ENCODE results near the gene CRYZL1. TPM values are rescaled to one million over a fixed set of nuclear protein-coding genes. Genes with fewer than 3 reads are reported as not detected.
A peak's percentile ranks its signal among the peaks of the same experiment; 100 is the strongest.

CRYZL1 gene
- polyA plus RNA-seq (2013, experiment 1 of 2), result 10.0 TPM
- polyA plus RNA-seq (2013, experiment 2 of 2), result 9.7 TPM

DNA sequence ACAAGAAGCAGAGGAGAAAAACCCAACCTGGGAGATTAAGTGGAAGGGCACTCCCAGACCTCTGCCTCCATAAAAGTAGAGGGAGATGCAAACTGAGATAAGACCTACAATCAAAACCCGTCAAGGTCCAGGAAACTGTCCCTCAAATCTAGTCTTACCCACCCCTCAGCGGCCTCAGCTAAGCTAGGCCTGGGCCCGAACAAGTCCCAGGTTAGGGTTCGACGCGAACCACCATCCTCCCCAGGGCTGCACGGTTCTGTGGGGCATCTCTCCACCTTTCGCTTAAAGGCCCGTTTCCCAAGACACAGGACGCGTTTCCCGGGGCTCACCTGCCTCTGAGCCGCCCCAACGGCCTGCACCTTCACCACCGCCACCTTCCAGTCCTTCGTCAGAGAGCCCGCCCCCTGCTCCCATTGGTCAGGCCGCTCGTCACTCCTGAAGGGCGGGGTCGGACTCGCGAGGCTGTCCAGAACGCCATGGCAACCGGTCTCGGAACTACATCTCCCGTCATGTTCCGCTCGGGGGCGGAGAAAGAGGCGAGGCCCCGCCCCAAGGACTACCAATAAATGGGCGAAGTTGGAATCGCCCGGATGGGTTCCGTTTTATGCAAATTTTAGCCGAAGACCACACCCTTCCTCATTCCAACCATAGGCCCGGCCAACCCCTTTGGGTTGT lies at the start of gene CRYZL1:
Gene CRYZL1 (minus strand): TSS at position 390 of the 675 bp plus-strand sequence. CDS start 10,190 bp downstream, outside the sequence.
- Histone ChIP-seq H3K9ac (ENCODE audit: low read length) (peak within 1 kb of the TSS; percentile 92), H3K36me3 (ENCODE audit: control insufficient read depth, insufficient read depth, low read length) (no peaks in the 10 kb centered on the region), H2BK120ac (ENCODE audit: low read depth, low read length) (peak within 1 kb of the TSS; percentile 64), H3K4me3 (ENCODE audit: low read length) (peak within 1 kb of the TSS; percentile 87), H3K56ac (ENCODE audit: low read length) (peak within 1 kb of the TSS; percentile 98), H4K5ac (ENCODE audit: low read length) (peak within 1 kb of the TSS; percentile 96), H3K4ac (ENCODE audit: low read depth, low read length) (peak within 1 kb of the TSS; percentile 66), H4K8ac (ENCODE audit: low read depth, low read length) (no peak within 1 kb of the TSS), H2BK5ac (ENCODE audit: low read length) (peak within 1 kb of the TSS; percentile 99), H3K79me1 (ENCODE audit: low read length) (peaks cover 2% of the 10 kb centered on the region), H3K4me1 (ENCODE audit: control insufficient read depth, low read depth, low read length) (no peaks in the 10 kb centered on the region), H3K27me3 (ENCODE audit: insufficient read depth, low read length, poor library complexity) (no peaks in the 10 kb centered on the region), H3K23ac (ENCODE audit: low read length) (peak within 1 kb of the TSS; percentile 82), H3K27ac (ENCODE audit: low read depth, low read length) (peak within 1 kb of the TSS; percentile 93), H2AK5ac (ENCODE audit: low read length) (no peak within 1 kb of the TSS), H3K4me2 (ENCODE audit: low read length) (peak within 1 kb of the TSS; percentile 90), H2BK15ac (replicated peaks; ENCODE audit: low read depth) (no peak within 1 kb of the TSS), H3K79me2 (ENCODE audit: control insufficient read depth, insufficient read depth, low read length) (peaks cover 30% of the 10 kb centered on the region), H3K18ac (ENCODE audit: low read length) (peak within 1 kb of the TSS; percentile 89)
- peak; percentile 100 for DNase-seq
- no CpG with 5 or more reads among the region's 38 CpGs for WGBS (ENCODE audit: extremely low coverage, insufficient coverage, low lambda C conversion rate)

DNA sequence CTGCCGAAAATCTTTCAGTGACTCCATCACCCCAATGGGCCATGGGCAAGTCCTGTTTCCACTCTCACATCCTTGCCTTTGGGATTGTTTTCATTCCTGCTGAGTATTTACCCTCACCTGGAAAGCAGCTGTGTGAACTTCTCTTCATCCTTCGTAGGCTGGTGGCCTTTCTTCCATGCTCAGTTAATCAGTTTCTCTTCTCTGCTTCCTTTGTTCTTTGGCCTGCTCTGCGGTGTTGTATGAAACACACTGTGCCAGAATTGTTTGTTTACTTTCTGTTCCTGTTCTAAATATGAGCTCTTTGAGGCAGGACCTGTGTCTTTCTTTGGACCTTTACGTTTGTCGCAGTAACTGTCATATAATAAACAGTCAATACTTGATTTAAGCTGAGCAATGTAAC lies 49.3 kb upstream of the CRYZL1 start:
- H3K23ac ChIP-seq (ENCODE audit: low read length), result no peak overlapping the region
- peaks cover 12% of the 10 kb centered on the region for H3K79me1 ChIP-seq (ENCODE audit: low read length)
- no peak overlapping the region for H3K4me2 ChIP-seq (ENCODE audit: low read length)
- H2BK15ac ChIP-seq (replicated peaks; ENCODE audit: low read depth), result no peak overlapping the region
- no peak overlapping the region for H4K8ac ChIP-seq (ENCODE audit: low read depth, low read length)
- H3K4me3 ChIP-seq (ENCODE audit: low read length), result no peak overlapping the region
- H3K27me3 ChIP-seq (ENCODE audit: insufficient read depth, low read length, poor library complexity), result no peaks in the 10 kb centered on the region
- no peak overlapping the region for H3K18ac ChIP-seq (ENCODE audit: low read length)
- H3K4ac ChIP-seq (ENCODE audit: low read depth, low read length), result no peak overlapping the region
- DNase-seq, result no peak
- no peak overlapping the region for H3K27ac ChIP-seq (ENCODE audit: low read depth, low read length)
- peaks cover 42% of the 10 kb centered on the region for H3K79me2 ChIP-seq (ENCODE audit: control insufficient read depth, insufficient read depth, low read length)
- H3K9ac ChIP-seq (ENCODE audit: low read length), result no peak overlapping the region
- no peak overlapping the region for H3K56ac ChIP-seq (ENCODE audit: low read length)
- no peak overlapping the region for H4K5ac ChIP-seq (ENCODE audit: low read length)
- H3K4me1 ChIP-seq (ENCODE audit: control insufficient read depth, low read depth, low read length), result peaks cover 18% of the 10 kb centered on the region
- H3K36me3 ChIP-seq (ENCODE audit: control insufficient read depth, insufficient read depth, low read length), result no peaks in the 10 kb centered on the region
- H2BK120ac ChIP-seq (ENCODE audit: low read depth, low read length), result no peak overlapping the region
- no peak overlapping the region for H2AK5ac ChIP-seq (ENCODE audit: low read length)
- WGBS (ENCODE audit: extremely low coverage, insufficient coverage, low lambda C conversion rate), result no CpG with 5 or more reads among the region's 5 CpGs
- no peak overlapping the region for H2BK5ac ChIP-seq (ENCODE audit: low read length)

DNA sequence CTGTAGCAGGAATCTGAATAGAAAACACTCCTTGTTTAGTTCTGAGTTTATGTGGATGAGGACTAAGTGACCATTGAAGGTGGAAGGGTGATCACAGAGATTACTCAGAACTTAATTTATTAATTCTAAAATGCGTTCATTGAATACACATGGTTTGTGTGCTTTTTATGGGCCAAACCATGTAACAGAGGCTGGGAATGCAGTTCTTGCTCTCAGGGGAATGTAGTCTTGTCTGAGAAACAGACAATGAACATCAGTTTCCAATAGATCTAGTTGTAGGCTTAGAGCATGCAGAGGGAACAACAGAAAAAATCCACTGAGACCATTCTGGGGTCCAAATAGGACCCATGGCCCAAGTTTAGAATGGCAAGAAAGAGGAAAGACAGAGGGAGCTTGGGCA lies 46.8 kb upstream of the CRYZL1 start:
- H3K4me3 ChIP-seq (ENCODE audit: low read length), result no peak overlapping the region
- WGBS (ENCODE audit: extremely low coverage, insufficient coverage, low lambda C conversion rate), result no CpG with 5 or more reads among the region's 1 CpG
- DNase-seq, result no peak
- no peak overlapping the region for H2BK5ac ChIP-seq (ENCODE audit: low read length)
- H3K27me3 ChIP-seq (ENCODE audit: insufficient read depth, low read length, poor library complexity), result no peaks in the 10 kb centered on the region
- no peak overlapping the region for H2AK5ac ChIP-seq (ENCODE audit: low read length)
- H3K18ac ChIP-seq (ENCODE audit: low read length), result no peak overlapping the region
- H3K79me1 ChIP-seq (ENCODE audit: low read length), result peaks cover 12% of the 10 kb centered on the region
- H3K56ac ChIP-seq (ENCODE audit: low read length), result no peak overlapping the region
- H3K4ac ChIP-seq (ENCODE audit: low read depth, low read length), result no peak overlapping the region
- no peak overlapping the region for H2BK15ac ChIP-seq (replicated peaks; ENCODE audit: low read depth)
- no peak overlapping the region for H4K5ac ChIP-seq (ENCODE audit: low read length)
- H3K4me1 ChIP-seq (ENCODE audit: control insufficient read depth, low read depth, low read length), result peaks cover 20% of the 10 kb centered on the region
- H3K27ac ChIP-seq (ENCODE audit: low read depth, low read length), result no peak overlapping the region
- H2BK120ac ChIP-seq (ENCODE audit: low read depth, low read length), result no peak overlapping the region
- peaks cover 32% of the 10 kb centered on the region for H3K79me2 ChIP-seq (ENCODE audit: control insufficient read depth, insufficient read depth, low read length)
- H3K4me2 ChIP-seq (ENCODE audit: low read length), result no peak overlapping the region
- no peak overlapping the region for H3K23ac ChIP-seq (ENCODE audit: low read length)
- no peak overlapping the region for H3K9ac ChIP-seq (ENCODE audit: low read length)
- H3K36me3 ChIP-seq (ENCODE audit: control insufficient read depth, insufficient read depth, low read length), result no peaks in the 10 kb centered on the region
- H4K8ac ChIP-seq (ENCODE audit: low read depth, low read length), result no peak overlapping the region

DNA sequence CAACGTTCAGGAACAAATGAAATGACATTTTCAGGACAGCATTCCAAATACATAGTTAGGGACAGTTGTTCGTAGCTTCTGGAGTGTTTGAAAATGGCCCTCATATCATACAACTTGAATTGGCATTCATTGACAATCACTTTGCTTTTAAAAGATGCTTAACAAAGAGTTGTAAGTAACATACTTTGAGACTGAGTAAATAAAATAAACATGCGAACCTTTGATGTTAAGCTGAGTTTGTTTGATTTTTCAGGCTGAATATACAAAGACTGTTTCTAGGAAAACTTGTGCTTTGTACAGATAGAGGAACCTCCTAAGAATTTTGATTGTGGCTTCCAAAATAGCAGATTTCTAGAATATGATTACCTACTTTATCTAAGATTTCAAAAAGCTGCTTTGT lies 46.1 kb upstream of the CRYZL1 start:
- Histone ChIP-seq H2AK5ac (ENCODE audit: low read length) (no peak overlapping the region), H3K27me3 (ENCODE audit: insufficient read depth, low read length, poor library complexity) (no peaks in the 10 kb centered on the region), H4K5ac (ENCODE audit: low read length) (no peak overlapping the region), H3K27ac (ENCODE audit: low read depth, low read length) (no peak overlapping the region), H3K4me2 (ENCODE audit: low read length) (no peak overlapping the region), H2BK15ac (replicated peaks; ENCODE audit: low read depth) (no peak overlapping the region), H3K4me3 (ENCODE audit: low read length) (no peak overlapping the region), H3K4ac (ENCODE audit: low read depth, low read length) (no peak overlapping the region), H3K23ac (ENCODE audit: low read length) (no peak overlapping the region), H3K18ac (ENCODE audit: low read length) (no peak overlapping the region), H3K9ac (ENCODE audit: low read length) (no peak overlapping the region), H2BK120ac (ENCODE audit: low read depth, low read length) (no peak overlapping the region), H4K8ac (ENCODE audit: low read depth, low read length) (no peak overlapping the region), H3K36me3 (ENCODE audit: control insufficient read depth, insufficient read depth, low read length) (no peaks in the 10 kb centered on the region), H2BK5ac (ENCODE audit: low read length) (no peak overlapping the region), H3K79me1 (ENCODE audit: low read length) (peaks cover 12% of the 10 kb centered on the region), H3K79me2 (ENCODE audit: control insufficient read depth, insufficient read depth, low read length) (peaks cover 27% of the 10 kb centered on the region), H3K56ac (ENCODE audit: low read length) (no peak overlapping the region), H3K4me1 (ENCODE audit: control insufficient read depth, low read depth, low read length) (peaks cover 23% of the 10 kb centered on the region)
- no CpG with 5 or more reads among the region's 3 CpGs for WGBS (ENCODE audit: extremely low coverage, insufficient coverage, low lambda C conversion rate)
- DNase-seq, result no peak

DNA sequence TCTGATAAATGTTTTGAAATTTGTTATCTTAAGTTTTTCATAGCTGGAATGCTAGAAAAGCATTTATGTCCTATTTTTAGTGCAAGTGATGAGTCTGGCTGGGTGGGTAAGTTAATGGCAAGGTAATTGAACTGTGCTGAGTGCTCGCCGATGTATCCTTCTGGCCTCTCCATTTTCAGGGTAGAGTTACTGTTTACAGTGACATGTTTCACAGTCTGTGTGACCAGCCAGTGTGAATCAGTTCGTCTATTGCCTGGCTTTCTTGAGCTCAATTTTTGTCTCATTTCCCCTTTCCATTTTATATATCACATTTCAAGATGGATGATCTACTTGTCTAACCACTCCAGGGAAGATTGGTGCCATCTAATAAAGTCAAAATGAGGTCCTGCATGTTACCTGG lies 44.8 kb upstream of the CRYZL1 start:
- H4K5ac ChIP-seq (ENCODE audit: low read length), result no peak overlapping the region
- H3K23ac ChIP-seq (ENCODE audit: low read length), result no peak overlapping the region
- H2BK15ac ChIP-seq (replicated peaks; ENCODE audit: low read depth), result no peak overlapping the region
- no peak overlapping the region for H3K56ac ChIP-seq (ENCODE audit: low read length)
- no peak overlapping the region for H3K4me2 ChIP-seq (ENCODE audit: low read length)
- H3K18ac ChIP-seq (ENCODE audit: low read length), result no peak overlapping the region
- H3K27ac ChIP-seq (ENCODE audit: low read depth, low read length), result no peak overlapping the region
- H2BK120ac ChIP-seq (ENCODE audit: low read depth, low read length), result no peak overlapping the region
- H3K36me3 ChIP-seq (ENCODE audit: control insufficient read depth, insufficient read depth, low read length), result no peaks in the 10 kb centered on the region
- no peak overlapping the region for H3K4ac ChIP-seq (ENCODE audit: low read depth, low read length)
- peaks cover 10% of the 10 kb centered on the region for H3K79me1 ChIP-seq (ENCODE audit: low read length)
- H3K9ac ChIP-seq (ENCODE audit: low read length), result no peak overlapping the region
- no peaks in the 10 kb centered on the region for H3K27me3 ChIP-seq (ENCODE audit: insufficient read depth, low read length, poor library complexity)
- peaks cover 13% of the 10 kb centered on the region for H3K4me1 ChIP-seq (ENCODE audit: control insufficient read depth, low read depth, low read length)
- H2BK5ac ChIP-seq (ENCODE audit: low read length), result no peak overlapping the region
- no peak overlapping the region for H4K8ac ChIP-seq (ENCODE audit: low read depth, low read length)
- no CpG with 5 or more reads among the region's 3 CpGs for WGBS (ENCODE audit: extremely low coverage, insufficient coverage, low lambda C conversion rate)
- H3K4me3 ChIP-seq (ENCODE audit: low read length), result no peak overlapping the region
- H3K79me2 ChIP-seq (ENCODE audit: control insufficient read depth, insufficient read depth, low read length), result peaks cover 25% of the 10 kb centered on the region
- H2AK5ac ChIP-seq (ENCODE audit: low read length), result no peak overlapping the region
- no peak for DNase-seq
